Right lobe of liver (tissue), 4 donors: Measurements from ENCODE around the gene SIGLEC5.

Experiments
- CTCF ChIP-seq, 4 donors: fragments of 200-600 bp in 3 of 4; fragments of 450-650 bp in 1 of 4; IDR thresholded peaks; one replicate each; pipeline versions ENCODE4 v1.5.1 to v1.8.0; 2016 to 2022; ENCODE audit warnings: antibody characterized with exemption in 4 of 4, mild to moderate bottlenecking in 2 of 4
- POLR2A ChIP-seq: fragments of 450-650 bp; IDR thresholded peaks from one replicate; pipeline ENCODE4 v1.6.1; 2017; ENCODE audit warnings: antibody characterized with exemption, mild to moderate bottlenecking
- donor health status: DM: no; HTN: no; CAD: no.
- donor health status: DM: no; HTN: no; CAD: no.
- donor health status: DM: no; HTN: yes; CAD: no.

- TF ChIP-seq CTCF (IDR thresholded peaks at IDR 0.05) (no peak), POLR2A (no peak)
Measured at GRCh38 chr19:51626675-51627074, 3.5 kb downstream of the SIGLEC5 start.
